NCI-H1092 (cell line): ENCODE measurements around the gene BMP7.
"Not testable (repeated sequence)": the region's sequence is repeated elsewhere in the genome, so short reads cannot be mapped to it uniquely, and the experiment has no call there.

Experiments
- DNase-seq: peaks from one replicate; lab custom pipeline; 2025; lab: John Stamatoyannopoulos, UW

Gene BMP7

DNA sequence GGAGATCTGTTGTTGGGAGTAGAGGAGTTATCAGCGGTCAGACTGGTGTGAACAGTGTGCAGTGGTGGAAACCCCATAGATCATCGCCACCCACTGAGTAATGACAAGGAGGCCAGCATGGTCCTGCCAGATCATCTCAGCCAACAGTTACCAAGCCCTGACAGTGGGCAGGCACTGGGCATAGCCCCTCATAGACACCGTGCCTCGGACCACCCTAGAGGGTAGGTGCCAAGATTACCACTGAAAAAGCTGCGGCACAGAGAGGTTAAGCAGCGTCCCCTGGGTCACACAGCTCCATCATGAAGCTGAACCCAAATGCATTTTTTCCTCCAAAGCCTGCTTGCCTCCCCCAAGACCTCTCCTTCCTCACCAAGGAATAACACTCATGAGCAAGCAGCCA lies 21.5 kb upstream of the BMP7 start:
- no peak for DNase-seq

DNA sequence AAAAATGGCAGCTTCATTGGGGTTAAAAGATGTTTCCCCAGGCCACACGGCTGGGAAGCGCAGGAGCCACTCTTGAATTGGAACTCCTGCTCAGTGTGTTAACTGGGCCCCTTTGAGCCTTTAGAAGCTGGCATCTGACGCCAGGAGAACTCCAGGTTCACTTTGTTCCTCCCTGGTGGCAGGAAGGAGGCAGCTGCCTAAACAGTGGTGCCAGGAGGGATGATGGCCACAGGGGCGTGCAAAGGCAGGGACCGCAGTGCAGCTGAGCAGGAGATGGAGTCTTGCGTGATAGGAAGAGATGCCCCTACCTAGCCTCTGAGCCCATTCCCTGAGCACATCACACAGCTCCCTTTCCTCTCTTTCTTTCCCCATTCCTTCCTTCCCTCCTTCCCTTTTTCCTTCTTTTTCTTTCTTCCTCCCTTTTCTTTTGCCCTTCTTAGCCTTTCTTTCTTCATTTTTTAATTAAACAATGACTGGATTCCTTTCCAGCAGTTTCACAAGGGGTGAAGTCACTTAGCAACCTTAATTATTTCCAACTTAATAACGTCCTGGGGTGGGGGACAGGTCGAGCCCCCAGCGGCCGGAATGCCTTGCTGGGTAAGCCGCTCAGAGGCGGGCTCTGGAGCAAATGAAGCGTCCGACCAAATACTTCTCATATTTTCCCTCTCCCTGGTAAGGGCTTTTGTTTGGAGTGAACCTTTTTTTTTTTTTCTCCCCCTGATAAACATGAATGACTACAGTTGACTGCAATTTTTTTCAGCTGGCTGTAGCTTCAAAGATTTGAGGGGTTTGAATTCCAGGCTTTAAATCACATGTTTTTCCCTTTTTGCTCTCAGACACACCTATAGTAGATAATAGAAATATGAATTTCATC lies 20.8 kb upstream of the BMP7 start:
- no peak for DNase-seq

DNA sequence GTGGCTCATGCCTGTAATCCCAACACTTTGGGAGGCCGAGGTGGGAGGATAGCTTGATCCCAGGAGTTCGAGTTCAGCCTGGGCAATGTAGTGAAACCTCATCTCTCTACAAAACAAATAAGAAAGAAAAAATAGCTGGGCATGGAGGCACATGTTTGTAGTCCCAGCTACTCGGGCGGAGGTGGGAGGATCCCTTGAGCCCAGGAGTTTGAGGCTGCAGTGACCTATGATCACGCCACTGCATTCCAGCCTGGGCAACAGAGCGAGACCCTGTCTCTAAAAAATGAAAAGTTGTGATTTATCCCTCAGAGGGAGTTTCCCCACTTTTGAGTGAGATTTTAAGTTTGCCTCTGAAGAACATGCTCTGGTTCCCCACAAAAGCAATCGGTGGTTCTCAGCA lies 17.4 kb upstream of the BMP7 start:
- no peak for DNase-seq

DNA sequence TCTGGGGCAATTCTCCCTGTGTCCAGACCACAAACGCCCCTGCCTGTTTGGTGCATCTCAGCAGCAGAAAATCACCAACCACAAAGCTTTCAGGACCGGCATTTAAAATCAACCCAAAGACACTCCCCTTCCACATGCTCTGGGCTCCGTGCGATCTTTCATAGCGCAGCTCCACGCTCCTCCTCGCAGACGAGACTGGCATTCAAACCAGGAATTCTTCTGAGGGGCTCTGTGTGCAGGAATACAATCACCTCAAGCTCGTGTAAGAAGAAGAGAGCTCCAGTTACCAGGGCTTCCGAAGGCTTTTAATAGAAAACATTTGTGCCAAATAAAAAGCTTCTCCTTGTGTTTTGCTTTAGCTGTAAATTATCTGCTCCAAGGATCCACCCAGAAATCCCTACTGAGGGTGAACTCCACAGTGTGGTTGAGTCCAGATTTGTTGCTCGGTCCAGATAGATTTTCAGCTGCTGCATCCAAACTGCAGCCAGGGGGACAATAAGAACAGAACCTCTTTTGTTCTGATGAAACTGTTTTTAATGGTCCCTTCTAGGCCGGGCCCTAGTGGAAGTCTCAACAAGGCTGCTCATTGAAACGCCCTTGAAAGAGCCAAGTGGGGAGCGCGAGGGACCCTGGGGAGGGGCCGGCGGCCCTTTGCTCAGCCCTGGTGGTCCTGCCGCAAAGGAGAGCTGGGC lies 16.4 kb upstream of the BMP7 start:
- DNase-seq, result no peak

DNA sequence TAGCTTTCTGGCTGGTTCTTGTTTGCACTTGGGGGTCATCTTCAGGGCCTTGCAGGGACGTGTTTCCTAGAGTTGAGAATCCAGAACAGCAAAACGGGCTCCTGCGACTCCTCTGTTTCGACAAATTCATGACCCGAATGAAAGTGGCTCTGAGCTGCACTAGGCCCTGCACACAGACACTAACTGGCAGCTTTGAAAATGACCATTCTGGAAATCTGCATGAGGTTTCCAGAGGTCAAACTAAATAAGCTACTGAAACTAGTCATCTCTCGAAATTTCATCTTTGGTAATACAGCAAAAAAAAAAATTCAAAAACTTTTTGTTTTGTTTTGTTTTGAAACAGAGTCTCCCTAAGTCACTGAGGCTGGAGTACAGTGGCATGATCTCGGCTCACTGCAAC lies 15.5 kb upstream of the BMP7 start:
- no peak for DNase-seq

DNA sequence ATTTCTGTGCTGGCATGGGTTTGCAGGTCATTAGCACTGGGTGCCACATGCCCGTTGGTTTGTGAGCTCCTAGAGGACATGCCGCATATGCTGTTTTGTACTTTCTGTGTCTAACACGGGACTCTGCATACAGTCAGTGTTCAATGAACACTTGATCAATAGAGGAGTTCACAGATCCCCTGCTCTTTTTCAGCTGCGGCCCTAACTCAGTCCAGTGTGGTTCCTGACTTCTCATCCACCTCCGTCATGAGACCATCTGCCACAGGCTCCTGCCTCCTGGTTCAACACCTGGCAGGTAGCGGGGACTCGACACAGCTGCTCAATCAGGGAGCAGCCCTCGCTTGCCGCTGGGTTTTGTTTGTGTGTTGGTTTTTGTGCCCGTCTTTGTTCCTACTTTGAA lies 13.8 kb upstream of the BMP7 start:
- DNase-seq, result no peak

DNA sequence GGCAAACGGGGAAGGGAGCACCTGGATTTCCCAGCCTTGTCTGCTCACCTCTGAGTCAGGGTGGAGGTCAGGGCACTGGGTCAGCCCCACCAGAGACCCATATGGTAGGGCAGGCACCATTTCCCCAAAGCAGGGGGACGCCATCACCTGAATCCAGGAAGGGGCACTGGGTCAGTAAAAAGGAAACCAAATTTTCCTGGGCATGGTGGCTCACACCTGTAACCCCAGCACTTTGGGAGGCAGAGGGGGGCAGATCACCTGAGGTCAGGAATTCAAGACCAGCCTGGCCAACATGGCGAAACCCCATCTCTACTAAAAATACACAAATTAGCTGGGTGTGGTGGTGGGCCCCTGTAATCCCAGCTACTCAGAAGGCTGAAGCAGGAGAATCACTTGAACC lies 13.1 kb upstream of the BMP7 start:
- not testable (repeated sequence) for DNase-seq

DNA sequence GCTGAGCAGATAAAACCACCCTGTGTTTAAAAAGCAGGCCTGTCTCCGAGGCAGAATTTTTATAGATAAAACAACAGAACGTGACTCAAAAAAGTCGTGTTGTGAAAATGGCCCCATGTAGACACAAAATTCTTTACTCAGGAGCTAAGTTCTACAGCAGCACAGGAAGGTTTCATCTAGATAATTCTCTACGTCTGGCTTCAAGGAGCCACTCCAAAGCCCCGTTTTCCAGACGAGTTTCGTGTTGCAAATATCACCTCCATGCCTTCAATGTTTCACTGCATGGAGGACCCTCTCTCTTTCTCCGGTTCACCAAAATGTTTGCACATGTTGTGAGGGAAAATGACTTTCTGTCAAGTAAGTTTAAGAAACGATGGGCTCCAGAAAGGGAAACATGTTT lies 12.0 kb upstream of the BMP7 start:
- no peak for DNase-seq

DNA sequence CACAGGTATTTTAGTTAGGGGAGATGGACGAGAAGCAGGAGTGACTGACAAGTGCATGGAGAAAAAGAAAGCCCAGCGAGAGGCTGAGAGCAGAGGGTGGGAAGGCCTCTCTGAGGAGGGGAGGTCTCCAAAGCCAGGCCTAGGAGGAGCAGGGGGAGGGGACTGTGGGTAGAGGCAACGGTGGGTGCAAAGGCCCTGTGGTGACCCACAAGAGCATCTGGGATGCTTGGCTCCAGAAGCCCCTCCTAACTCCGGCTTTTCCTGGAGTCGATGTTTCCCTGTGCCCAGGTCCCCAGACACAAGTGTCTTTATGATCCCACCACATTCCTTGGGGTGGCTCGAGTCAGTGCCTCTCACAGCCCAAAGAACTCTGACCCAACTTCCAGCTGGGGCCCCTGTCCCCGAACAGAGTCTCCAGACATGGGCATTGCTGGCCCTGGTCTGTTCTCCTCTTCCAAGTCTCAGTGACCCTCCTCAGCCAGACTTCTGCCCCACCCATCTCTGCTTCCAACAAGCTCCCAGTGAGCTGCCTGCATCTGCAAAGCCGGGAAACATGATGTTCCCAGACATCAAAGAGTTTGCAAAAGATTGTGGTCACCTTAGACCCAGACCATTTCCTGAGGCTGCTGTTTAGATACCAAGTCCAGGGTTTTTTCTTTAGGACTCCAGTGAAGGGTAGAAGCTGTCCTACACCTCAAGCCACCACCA lies 11.1 kb upstream of the BMP7 start:
- no peak for DNase-seq

DNA sequence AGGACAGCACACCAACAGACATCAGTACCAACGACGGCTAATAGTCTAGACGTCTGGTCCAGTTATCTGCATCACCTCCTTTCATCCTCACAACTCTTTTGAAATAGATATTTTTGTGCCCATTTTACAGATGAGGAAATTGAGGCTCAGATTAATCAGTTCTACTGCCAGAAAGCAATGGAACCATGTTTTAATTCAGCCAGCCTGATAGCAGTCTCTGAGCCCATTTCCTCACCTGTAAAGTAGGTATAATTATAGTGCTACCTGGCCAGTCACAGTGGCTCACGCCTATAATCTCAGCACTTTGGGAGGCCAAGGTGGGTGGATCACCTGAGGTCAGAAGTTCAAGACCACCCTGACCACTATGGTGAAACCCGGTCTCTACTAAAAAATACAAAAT lies 9.8 kb upstream of the BMP7 start:
- no peak for DNase-seq

DNA sequence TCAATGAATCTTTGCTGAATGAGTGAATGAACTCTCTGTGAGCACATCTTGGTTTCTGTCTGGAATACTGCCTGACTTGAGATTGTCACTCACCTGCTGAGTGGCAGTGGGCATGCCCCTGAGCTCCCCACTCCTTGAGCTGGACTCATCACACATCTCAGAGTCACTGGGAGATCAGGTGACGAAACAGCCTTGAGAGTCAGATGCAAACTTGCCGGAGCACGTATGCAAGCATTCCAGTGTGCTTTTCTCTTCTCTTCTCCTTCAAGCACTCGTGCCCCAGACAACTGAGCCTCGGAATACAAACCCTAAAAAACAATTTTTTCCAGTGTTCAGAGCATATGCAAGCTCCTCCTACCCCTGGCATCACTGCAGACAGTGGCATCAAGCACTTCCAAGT lies 9.4 kb upstream of the BMP7 start:
- no peak for DNase-seq

DNA sequence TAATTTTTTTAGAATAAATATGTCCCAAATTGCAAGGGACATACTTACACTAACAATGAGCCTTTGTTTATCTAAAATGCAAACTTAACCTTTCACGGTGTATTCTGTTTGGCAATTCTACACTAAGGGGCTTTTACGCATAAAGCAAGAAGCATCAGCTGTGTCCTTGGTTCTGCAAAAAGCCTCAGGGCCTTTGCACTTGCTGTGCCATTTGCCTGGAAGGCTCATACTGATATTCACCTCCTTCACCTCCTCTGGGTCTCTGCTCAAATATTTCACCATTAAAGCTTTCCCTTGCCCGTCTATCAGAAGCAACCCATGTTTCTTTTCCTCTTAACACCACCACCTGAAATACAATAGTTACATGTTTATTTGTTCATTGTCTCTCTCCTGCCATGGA lies 8.9 kb upstream of the BMP7 start:
- DNase-seq, result no peak

DNA sequence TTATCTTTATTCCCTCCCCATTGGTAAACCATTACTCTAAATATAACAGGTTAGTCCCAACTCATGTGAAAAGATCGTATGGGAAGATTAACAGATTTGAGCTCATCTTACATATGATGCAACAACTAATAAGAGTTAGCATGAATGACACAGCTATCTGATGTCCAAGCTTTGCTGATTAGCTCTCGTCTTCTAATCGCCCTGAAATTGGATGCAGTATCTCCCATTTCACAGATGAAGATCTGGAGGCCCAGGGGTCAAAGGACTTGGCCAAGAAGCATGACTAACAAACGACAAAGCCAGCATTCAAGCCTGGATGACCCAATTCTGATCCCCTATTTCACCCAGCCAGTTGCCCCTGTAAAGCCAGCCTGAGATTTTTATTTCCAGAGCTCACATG lies 8.4 kb upstream of the BMP7 start:
- DNase-seq, result no peak

DNA sequence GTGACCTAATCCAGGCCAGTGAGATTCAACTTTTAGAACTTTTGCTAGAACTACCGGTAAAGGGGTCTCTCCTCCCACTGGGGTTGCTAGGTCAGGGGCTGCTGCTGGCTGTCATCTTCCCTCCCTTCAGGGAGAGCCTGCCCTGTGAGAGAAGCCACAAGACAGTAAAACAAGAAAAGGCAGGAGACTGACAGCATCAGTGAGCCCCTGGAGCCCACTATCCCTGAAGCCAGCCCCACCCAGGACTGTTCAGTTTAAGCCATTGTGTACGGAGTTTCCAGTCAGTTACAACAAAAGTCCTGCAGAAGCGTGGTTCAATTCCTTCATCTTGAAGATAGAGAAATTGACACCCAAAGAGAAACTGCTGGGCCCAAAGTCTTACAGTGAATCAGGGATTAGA lies 7.9 kb upstream of the BMP7 start:
- no peak for DNase-seq

DNA sequence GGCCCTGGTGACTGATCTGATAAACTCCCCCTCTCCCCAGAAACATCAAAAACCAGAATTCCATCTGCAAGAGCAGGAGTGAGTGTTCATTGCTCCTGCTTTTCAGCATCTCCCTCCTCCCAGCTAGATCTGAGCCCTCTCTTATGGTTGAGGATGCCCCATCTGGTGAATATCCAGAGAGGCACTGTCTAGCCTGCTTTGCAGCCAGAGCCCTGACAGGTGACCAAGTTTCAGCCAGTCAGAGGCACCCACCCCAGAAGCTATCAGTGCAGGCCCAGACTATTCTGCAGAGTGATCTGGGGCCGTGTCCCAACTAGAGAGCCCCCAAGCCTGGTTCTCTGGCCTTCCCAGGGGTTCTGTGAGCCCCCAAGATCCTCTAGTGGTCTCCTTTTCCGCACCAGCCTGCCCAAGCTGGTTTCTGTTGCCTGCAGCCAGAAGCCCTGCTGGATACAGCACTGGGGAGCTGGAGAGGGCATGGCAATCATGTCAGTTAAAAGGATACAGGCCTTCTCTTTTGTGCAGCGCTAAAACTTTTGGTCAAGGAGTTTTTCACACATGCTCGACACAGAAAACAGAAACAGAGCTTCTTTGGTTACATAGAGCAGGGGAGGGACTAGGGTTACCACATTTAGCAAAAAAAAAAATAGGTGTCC lies 6.6 kb upstream of the BMP7 start:
- no peak for DNase-seq

DNA sequence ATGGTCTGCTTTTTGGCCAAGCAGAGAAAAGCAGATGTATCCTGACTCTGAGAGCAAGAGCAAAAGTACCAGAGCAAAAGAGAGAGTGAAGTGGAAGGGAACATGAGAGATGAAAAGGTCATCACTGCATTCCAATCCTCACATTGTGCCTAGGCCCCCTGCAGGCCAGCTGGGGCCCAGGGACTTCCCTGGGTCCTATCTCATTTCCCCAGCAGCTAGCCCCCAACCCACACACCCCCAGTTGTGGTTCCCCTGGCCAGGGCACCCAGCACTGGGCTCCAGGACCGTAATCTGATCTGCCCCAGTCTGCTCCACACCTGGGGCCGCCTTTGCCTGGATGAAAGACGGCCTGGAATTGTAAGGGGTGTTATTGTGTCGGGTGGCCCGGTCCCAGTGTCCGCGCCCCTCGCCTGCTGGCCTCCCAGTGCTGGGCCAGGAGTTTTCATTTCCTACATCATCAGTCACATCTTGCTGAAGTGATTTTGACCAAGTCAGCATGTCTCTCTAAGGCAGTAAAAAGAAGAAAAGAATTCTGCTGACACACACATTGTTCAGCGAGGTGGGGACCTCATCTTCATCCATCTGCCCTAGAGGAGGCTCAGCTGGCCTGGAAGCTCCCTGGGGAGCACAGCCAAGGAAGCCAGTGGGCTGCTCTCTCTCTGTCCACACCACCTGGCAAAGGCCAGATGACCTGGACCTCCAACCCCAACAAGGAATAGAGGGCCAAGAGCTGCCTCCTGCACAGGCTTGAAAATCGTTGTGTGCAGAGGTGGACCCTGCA lies 4.0 kb upstream of the BMP7 start:
- DNase-seq, result no peak

DNA sequence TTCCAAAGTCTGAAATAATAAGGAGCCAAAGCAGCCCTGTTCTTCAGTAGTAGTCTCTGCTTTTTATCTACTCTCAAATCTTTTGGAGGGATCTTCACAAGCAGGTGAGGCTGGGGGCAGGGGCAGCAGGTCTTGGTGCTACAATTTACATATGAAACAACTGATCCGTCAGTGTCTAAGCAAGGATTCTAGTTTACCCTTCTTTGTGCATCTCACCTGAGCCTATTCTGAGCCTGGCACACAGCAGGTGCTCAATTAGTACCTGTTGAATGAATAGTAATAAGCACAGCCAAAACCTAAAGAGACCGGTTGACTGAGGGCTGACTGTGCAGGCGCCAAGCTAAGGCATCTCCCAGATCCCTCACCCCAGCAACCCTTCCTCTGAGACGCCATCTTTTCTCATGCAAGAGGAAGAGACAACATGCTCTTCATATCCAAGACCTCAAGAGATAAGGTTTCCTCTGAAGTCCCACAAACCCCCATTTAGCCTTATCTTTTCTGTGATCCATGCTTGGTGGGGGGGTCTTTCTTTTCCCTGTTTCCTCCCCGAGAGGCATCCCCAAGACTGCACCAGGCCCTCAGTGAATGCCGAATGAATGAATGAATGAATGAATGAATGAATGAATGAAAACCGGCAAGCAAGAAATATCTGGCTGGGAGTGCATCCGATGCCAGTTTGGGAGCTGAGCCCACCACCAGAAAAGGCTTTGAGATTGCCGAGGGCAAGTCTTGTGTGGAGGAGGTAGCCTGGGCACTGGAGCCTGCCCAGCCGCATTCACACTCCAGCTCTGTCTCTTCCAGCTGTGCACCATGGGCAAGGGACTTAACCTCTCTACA lies 2.9 kb upstream of the BMP7 start:
- no peak for DNase-seq

DNA sequence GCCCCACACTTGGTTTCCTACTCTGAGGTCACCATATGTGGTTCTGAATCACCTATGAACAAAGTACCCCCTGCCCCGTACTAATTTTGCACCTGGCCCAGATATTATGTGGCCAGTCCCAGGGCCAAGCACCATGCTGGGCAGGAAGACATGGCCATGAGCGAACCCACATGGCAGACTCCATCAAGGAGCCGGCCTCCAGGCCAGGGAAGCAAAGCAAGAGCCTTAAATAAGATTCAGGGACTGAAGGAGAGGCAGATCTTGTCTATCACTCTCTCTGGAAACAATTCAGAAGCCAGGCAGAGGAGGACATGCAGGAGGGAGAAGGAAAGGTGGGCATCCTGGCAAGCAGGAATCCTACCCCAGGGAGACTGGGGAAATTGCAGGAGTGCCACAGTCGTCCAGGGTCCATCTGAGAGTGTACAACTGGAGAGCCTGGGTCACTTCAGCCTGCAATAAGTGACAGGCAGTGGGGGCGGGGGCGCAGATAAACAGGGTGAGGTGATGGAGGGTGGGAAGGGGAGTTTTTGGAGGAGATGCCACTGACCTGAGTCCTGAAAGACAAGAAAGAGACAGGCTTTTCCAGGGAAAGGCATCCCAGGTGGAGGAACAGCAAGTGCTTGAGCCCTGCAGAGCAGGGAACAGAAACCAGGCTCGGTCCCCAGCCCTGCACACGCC lies 2.1 kb upstream of the BMP7 start:
- DNase-seq, result no peak

DNA sequence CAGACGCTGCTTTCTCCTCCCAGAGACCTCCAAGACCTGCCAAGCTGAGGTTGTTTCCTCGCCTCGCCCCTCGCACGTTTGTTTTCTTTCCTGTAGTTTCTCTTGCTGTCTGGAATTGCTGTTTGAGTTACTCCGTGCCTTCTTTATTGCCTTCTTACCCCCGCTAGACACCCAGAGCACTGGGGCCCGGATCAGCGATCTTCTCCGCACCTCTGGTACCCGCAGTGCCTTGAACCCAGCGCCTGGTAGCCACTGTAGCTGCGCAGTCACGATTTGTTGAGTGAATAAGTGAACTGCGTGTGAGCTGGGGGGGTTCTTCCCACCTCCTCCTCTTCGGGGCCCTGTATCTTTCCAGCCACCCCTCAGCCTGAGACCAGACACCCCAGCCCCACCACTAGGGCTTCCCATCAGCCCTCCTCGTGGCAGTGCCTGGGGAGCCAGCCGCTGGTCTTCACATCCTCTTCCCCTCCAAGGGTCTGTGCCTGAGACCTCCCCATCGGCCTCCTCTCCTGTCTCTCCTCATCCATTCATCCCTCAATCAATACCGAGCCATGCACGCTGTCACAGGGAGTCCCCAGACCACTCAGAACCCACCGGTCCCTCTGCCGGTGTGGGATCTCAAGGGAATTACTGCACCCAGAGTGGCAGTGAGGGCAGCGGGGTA lies 849 bp upstream of the BMP7 start:
- DNase-seq, result no peak

DNA sequence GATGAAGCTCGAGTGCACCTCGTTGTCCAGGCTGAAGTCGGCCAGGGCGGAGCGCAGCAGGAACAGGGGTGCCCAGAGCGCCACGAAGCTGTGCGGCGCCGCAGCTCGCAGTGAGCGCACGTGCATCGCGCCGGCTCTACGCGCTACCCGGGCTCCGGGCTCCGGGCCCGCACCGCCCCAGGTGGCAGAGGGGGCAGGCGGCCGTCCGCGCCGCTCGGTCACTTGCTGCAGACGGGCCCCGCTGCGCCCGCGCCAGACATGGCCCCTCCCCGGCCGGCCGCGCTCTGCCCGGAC lies 497 bp downstream of the BMP7 start:
- DNase-seq, result no peak
